SK-N-SH treated with all-trans-retinoic acid at 6 μM for 48 hours (cell line): Measurements from ENCODE around the gene LONRF2.

Source experiments
- BACH2 ChIP-seq: fragments of 250-450 bp; sonication (Bioruptor Pico); IDR thresholded peaks from 2 replicates; pipeline ENCODE4 v1.9.0; 2021; ENCODE audit warnings: mild to moderate bottlenecking, borderline replicate concordance
- ESRRG ChIP-seq: fragments of 250-450 bp; sonication (Bioruptor Pico); IDR thresholded peaks from 2 replicates; pipeline ENCODE4 v1.6.1; 2021; ENCODE audit warnings: mild to moderate bottlenecking
- ISL1 ChIP-seq: fragments of 250-450 bp; sonication (Bioruptor Pico); IDR thresholded peaks from 2 replicates; pipeline ENCODE4 v2.1.2; 2022; ENCODE audit warnings: mild to moderate bottlenecking, moderate library complexity
- RARB ChIP-seq: fragments of 250-450 bp; sonication (Bioruptor Pico); IDR thresholded peaks from 2 replicates; pipeline ENCODE4 v1.8.0; 2021; ENCODE audit warnings: mild to moderate bottlenecking, moderate library complexity
- TCF4 ChIP-seq: fragments of 250-450 bp; sonication (Bioruptor Pico); IDR thresholded peaks from 2 replicates; pipeline ENCODE4 v1.8.0; 2021; ENCODE audit warnings: mild to moderate bottlenecking, moderate library complexity, borderline replicate concordance
- ZC3H10 ChIP-seq: fragments of 250-450 bp; sonication (Bioruptor Pico); IDR thresholded peaks from 2 replicates; pipeline ENCODE4 v1.5.1; 2021; ENCODE audit warnings: mild to moderate bottlenecking, moderate library complexity
- ZFP3 ChIP-seq: fragments of 250-450 bp; sonication (Bioruptor Pico); IDR thresholded peaks from 2 replicates; pipeline ENCODE4 v1.5.0; 2020; ENCODE audit warnings: mild to moderate bottlenecking, moderate library complexity
- ZFP30 ChIP-seq: fragments of 450-650 bp; formaldehyde crosslinking; IDR thresholded peaks from 2 replicates; pipeline ENCODE4 v1.5.0; 2022; ENCODE audit warnings: mild to moderate bottlenecking, moderate library complexity
- ZNF565 ChIP-seq: fragments of 450-650 bp; formaldehyde crosslinking; conservative IDR thresholded peaks from 2 replicates; pipeline ENCODE4 v1.5.0; 2020; ENCODE audit warnings: low read depth, mild to moderate bottlenecking, moderate library complexity
- TF ChIP-seq, protein P1 (sequence below): fragments of 250-450 bp; sonication (Bioruptor Pico); IDR thresholded peaks from 2 replicates; pipeline ENCODE4 v1.5.1; 2020; ENCODE audit warnings: low read depth, mild to moderate bottlenecking, moderate library complexity
- TF ChIP-seq, protein P2 (sequence below): fragments of 250-450 bp; sonication (Bioruptor Pico); IDR thresholded peaks from 2 replicates; pipeline ENCODE4 v1.5.1; 2021; ENCODE audit warnings: mild to moderate bottlenecking, moderate library complexity

DNA sequence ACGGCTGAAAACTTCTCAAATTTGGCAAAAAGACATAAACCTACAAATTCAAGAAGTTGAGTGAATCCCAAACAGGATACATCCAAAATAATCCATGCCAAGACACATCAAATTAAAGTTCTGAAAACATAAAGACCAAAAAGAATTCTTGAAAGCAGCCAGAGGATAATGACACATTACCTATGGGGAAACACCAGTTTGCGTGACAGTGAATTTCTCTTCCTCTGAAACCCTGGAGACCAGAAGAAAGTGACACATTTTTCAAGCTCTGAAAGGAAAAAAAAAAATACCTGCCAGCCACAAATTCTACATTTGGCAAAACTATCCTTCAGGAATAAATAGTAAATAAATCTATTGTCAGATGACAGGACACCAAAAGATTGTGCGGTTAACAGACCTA, 93.9 kb downstream of the LONRF2 start:
- TF ChIP-seq ZC3H10 (CRISPR knock-in tag), result no peak
- TF ChIP-seq TCF4 (CRISPR knock-in tag), result no peak
- no peak for TF ChIP-seq ZFP30 (CRISPR knock-in tag)
- TF ChIP-seq ISL1 (CRISPR knock-in tag), result no peak
- no peak for TF ChIP-seq ZNF565 (CRISPR knock-in tag)
- no peak for TF ChIP-seq ESRRG
- TF ChIP-seq, protein P1, sequence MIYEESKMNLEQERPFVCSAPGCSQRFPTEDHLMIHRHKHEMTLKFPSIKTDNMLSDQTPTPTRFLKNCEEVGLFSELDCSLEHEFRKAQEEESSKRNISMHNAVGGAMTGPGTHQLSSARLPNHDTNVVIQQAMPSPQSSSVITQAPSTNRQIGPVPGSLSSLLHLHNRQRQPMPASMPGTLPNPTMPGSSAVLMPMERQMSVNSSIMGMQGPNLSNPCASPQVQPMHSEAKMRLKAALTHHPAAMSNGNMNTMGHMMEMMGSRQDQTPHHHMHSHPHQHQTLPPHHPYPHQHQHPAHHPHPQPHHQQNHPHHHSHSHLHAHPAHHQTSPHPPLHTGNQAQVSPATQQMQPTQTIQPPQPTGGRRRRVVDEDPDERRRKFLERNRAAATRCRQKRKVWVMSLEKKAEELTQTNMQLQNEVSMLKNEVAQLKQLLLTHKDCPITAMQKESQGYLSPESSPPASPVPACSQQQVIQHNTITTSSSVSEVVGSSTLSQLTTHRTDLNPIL (CRISPR knock-in tag), result no peak
- TF ChIP-seq ZFP3, result no peak
- no peak for TF ChIP-seq RARB (CRISPR knock-in tag)
- TF ChIP-seq, protein P2, sequence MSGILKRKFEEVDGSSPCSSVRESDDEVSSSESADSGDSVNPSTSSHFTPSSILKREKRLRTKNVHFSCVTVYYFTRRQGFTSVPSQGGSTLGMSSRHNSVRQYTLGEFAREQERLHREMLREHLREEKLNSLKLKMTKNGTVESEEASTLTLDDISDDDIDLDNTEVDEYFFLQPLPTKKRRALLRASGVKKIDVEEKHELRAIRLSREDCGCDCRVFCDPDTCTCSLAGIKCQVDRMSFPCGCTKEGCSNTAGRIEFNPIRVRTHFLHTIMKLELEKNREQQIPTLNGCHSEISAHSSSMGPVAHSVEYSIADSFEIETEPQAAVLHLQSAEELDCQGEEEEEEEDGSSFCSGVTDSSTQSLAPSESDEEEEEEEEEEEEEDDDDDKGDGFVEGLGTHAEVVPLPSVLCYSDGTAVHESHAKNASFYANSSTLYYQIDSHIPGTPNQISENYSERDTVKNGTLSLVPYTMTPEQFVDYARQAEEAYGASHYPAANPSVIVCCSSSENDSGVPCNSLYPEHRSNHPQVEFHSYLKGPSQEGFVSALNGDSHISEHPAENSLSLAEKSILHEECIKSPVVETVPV (CRISPR knock-in tag), result no peak
- no peak for TF ChIP-seq BACH2
